DOHH2 (cell line): ENCODE data around the gene SLC24A1.

Experiments used
- H3F3A ChIP-seq: fragments of 200-600 bp; sonication (generic), shearing (Covaris generic); 2 replicates; pipeline ENCODE4 v1.6.0; 2016; ENCODE audit warnings: antibody characterized with exemption, mild to moderate bottlenecking; ENCODE audit not compliant: control insufficient read depth, insufficient read depth
- H3K27ac ChIP-seq: fragments of 200-600 bp; sonication (generic); 2 replicates; pipeline ENCODE4 v1.5.1; 2014; ENCODE audit warnings: low read depth, mild to moderate bottlenecking, low read length, moderate library complexity
- H3K27me3 ChIP-seq: fragments of 200-600 bp; sonication (generic); 2 replicates; pipeline ENCODE4 v1.6.1; 2014; ENCODE audit warnings: mild to moderate bottlenecking, low read length, mixed read lengths; ENCODE audit not compliant: control insufficient read depth
- H3K36me3 ChIP-seq: fragments of 200-600 bp; sonication (generic); 2 replicates; pipeline ENCODE4 v1.6.1; 2014; ENCODE audit warnings: mild to moderate bottlenecking, low read length, moderate library complexity, mixed read lengths; ENCODE audit not compliant: control insufficient read depth
- H3K4me1 ChIP-seq: fragments of 200-600 bp; sonication (generic); 2 replicates; pipeline ENCODE4 v1.6.1; 2014; ENCODE audit warnings: mild to moderate bottlenecking, low read length, mixed read lengths; ENCODE audit not compliant: control insufficient read depth
- H3K4me2 ChIP-seq: fragments of 200-600 bp; sonication (generic); 2 replicates; pipeline ENCODE4 v1.6.0; 2014; ENCODE audit warnings: mild to moderate bottlenecking, low read length, moderate library complexity
- H3K4me3 ChIP-seq: fragments of 200-600 bp; sonication (generic); 2 replicates; pipeline ENCODE4 v1.5.1; 2014; ENCODE audit warnings: mild to moderate bottlenecking, low read length, mixed read lengths
- H3K79me2 ChIP-seq: fragments of 200-600 bp; sonication (generic); 2 replicates; pipeline ENCODE4 v1.6.1; 2014; ENCODE audit warnings: mild to moderate bottlenecking, low read length, mixed read lengths; ENCODE audit not compliant: control insufficient read depth
- H3K9me2 ChIP-seq: fragments of 200-600 bp; sonication (generic); replicated peaks from 2 replicates; pipeline ENCODE4 v1.6.1; 2014; ENCODE audit warnings: mild to moderate bottlenecking, low read length, mixed read lengths; ENCODE audit not compliant: control insufficient read depth
- H3K9me3 ChIP-seq: fragments of 200-600 bp; sonication (generic); 2 replicates; pipeline ENCODE4 v1.6.1; 2014; ENCODE audit warnings: antibody characterized with exemption, low read length, mixed read lengths; ENCODE audit not compliant: control insufficient read depth, insufficient read depth
- H4K20me1 ChIP-seq: fragments of 200-600 bp; sonication (generic); 2 replicates; pipeline ENCODE4 v1.6.0; 2014; ENCODE audit warnings: low read depth, mild to moderate bottlenecking, antibody characterized with exemption, low read length, moderate library complexity; ENCODE audit not compliant: control insufficient read depth, insufficient read depth
- CTCF ChIP-seq: fragments of 200-600 bp; sonication (generic); IDR thresholded peaks from one replicate; pipeline ENCODE4 v1.5.1; 2014; ENCODE audit warnings: antibody characterized with exemption, mild to moderate bottlenecking, low read depth, low read length; ENCODE audit not compliant: poor library complexity, severe bottlenecking
- EZH2phosphoT487 ChIP-seq: fragments of 200-600 bp; sonication (generic); IDR thresholded peaks from 2 replicates; pipeline ENCODE4 v1.6.1; 2017; ENCODE audit warnings: borderline replicate concordance, mild to moderate bottlenecking, antibody characterized with exemption, low read length, moderate library complexity, mixed read lengths

SLC24A1 gene

DNA sequence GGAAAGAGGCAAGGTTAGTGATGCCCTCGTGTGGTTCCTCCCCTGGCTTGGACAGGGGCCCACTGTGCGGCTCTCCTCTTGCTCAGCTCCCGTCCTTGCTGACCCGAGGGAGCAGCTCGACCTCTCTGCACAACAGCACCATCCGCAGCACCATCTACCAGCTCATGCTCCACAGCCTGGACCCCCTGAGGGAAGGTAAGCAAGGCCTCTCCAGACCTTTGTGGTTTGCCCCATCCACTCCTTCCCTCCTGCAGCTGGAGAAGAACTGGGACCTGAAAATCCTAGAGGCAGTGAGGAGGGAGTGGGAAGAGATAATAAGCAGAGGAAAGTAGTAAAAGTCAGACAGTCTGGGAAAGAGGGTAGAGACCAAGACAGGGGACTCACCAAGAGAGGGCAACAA, 17.8 kb downstream of the SLC24A1 start:
- Histone ChIP-seq H3K4me3 (no peak overlapping the region), H3K4me1 (peaks cover 45% of the 10 kb centered on the region), H3K4me2 (no peak overlapping the region), H3K79me2 (no peaks in the 10 kb centered on the region), H3K27ac (no peak overlapping the region), H3F3A (no peaks in the 10 kb centered on the region), H3K9me3 (no peaks in the 10 kb centered on the region), H3K27me3 (no peaks in the 10 kb centered on the region), H3K9me2 (no peaks in the 10 kb centered on the region), H4K20me1 (no peaks in the 10 kb centered on the region), H3K36me3 (no peaks in the 10 kb centered on the region)
- no peak for TF ChIP-seq EZH2phosphoT487
- no peak for TF ChIP-seq CTCF

GRCh38 chr15:65641768-65642475, 20.2 kb downstream of the SLC24A1 start:
- H3K27ac ChIP-seq = no peak overlapping the region
- H4K20me1 ChIP-seq = no peaks in the 10 kb centered on the region
- H3F3A ChIP-seq = no peaks in the 10 kb centered on the region
- TF ChIP-seq CTCF (peak; percentile 13), EZH2phosphoT487 (no peak)
- H3K9me3 ChIP-seq = no peaks in the 10 kb centered on the region
- no peaks in the 10 kb centered on the region for H3K79me2 ChIP-seq
- H3K27me3 ChIP-seq = no peaks in the 10 kb centered on the region
- no peaks in the 10 kb centered on the region for H3K9me2 ChIP-seq
- no peak overlapping the region for H3K4me3 ChIP-seq
- H3K4me2 ChIP-seq = no peak overlapping the region
- no peaks in the 10 kb centered on the region for H3K36me3 ChIP-seq
- H3K4me1 ChIP-seq = peaks cover 45% of the 10 kb centered on the region

- peaks cover 45% of the 10 kb centered on the region for H3K4me1 ChIP-seq
- no peaks in the 10 kb centered on the region for H4K20me1 ChIP-seq
- H3K27ac ChIP-seq = no peak overlapping the region
- no peaks in the 10 kb centered on the region for H3K27me3 ChIP-seq
- no peaks in the 10 kb centered on the region for H3F3A ChIP-seq
- no peaks in the 10 kb centered on the region for H3K9me3 ChIP-seq
- H3K4me2 ChIP-seq = no peak overlapping the region
- TF ChIP-seq CTCF = no peak
- no peak overlapping the region for H3K4me3 ChIP-seq
- H3K36me3 ChIP-seq = no peaks in the 10 kb centered on the region
- no peaks in the 10 kb centered on the region for H3K9me2 ChIP-seq
- H3K79me2 ChIP-seq = no peaks in the 10 kb centered on the region
Measured at GRCh38 chr15:65642594-65642993, 20.9 kb downstream of the SLC24A1 start.

DNA sequence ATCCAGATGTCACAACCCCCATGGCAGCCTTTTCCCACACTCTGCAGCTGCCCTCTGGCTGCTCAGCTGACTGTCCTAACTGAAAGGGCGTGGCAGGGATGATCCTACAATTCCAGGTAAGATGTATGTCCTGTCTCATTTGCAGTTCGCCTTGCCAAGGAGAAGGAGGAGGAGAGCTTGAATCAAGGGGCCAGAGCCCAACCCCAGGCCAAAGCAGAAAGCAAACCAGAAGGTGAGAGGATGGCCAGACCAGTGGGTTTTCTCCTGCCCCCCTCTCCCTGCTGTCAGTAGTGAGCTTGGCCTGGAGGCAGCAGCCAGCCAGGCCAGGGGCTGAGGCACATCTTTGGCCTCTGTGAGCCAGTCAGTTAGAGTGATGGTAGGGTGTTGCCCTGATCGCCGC, 22.5 kb downstream of the SLC24A1 start:
- H3K9me2 ChIP-seq = no peaks in the 10 kb centered on the region
- H3F3A ChIP-seq = no peaks in the 10 kb centered on the region
- TF ChIP-seq CTCF = no peak
- TF ChIP-seq EZH2phosphoT487 = no peak
- H3K27me3 ChIP-seq = no peaks in the 10 kb centered on the region
- no peak overlapping the region for H3K4me2 ChIP-seq
- H3K79me2 ChIP-seq = no peaks in the 10 kb centered on the region
- no peaks in the 10 kb centered on the region for H3K36me3 ChIP-seq
- H3K9me3 ChIP-seq = no peaks in the 10 kb centered on the region
- H3K27ac ChIP-seq = no peak overlapping the region
- no peak overlapping the region for H3K4me3 ChIP-seq
- peaks cover 33% of the 10 kb centered on the region for H3K4me1 ChIP-seq
- no peaks in the 10 kb centered on the region for H4K20me1 ChIP-seq
